NCI-H774 (cell line): ENCODE measurements around the gene RASSF1.

Source experiments
- DNase-seq: peaks from one replicate; lab custom pipeline; 2025; lab: John Stamatoyannopoulos, UW

Gene RASSF1, protein sequence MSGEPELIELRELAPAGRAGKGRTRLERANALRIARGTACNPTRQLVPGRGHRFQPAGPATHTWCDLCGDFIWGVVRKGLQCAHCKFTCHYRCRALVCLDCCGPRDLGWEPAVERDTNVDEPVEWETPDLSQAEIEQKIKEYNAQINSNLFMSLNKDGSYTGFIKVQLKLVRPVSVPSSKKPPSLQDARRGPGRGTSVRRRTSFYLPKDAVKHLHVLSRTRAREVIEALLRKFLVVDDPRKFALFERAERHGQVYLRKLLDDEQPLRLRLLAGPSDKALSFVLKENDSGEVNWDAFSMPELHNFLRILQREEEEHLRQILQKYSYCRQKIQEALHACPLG

GRCh38 chr3:50340448-50341329 lies at the start of gene RASSF1:
TSS of gene RASSF1 (minus strand) at chr3:50340836. CDS start at chr3:50340805, 31 bp downstream.
- no peak for DNase-seq

DNA sequence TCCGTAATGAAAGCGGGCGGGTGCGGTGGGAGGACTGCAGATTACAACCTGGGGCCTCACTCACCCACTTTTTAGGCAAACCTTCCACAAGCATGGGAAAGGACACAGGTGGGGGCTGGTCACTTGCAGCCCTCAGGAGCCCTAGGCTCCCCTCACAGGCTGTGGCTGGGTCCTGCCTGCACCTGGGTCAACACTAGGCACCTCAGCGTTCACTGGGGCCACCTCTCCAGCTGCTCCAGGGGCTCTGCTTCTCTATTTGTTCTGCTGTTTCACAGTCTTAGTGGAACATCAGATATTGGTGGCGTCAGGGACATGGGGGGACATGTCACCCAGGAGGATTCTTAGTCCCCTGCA lies 48.8 kb upstream of the RASSF1 start:
- DNase-seq = no peak

- DNase-seq = no peak
These were observed 48.2 kb upstream of the RASSF1 start for GRCh38 chr3:50388720-50389413.

GRCh38 chr3:50388016-50388719 lies 47.5 kb upstream of the RASSF1 start:
- no peak for DNase-seq

DNA sequence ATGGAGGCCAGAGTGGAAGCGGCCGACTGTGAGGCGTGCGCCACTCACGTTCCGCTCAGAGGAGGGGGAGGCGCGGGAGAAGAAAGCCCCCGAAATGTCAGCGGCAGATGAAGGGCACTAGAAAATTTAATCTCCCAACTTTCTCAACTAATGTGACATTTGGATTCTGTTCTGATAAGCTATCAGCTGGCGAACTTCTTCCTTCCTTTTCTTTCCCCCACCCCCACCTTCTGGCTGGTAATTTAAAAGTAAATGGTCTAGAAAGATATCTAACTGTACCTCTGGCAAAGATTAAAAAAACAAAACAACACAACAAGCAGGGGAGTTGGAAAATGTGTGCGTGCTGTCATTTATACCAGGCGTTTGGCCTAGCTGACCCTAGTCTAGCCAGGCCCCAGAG lies 45.1 kb upstream of the RASSF1 start:
- no peak for DNase-seq

GRCh38 chr3:50383750-50384149 lies 43.1 kb upstream of the RASSF1 start:
- no peak for DNase-seq

DNA sequence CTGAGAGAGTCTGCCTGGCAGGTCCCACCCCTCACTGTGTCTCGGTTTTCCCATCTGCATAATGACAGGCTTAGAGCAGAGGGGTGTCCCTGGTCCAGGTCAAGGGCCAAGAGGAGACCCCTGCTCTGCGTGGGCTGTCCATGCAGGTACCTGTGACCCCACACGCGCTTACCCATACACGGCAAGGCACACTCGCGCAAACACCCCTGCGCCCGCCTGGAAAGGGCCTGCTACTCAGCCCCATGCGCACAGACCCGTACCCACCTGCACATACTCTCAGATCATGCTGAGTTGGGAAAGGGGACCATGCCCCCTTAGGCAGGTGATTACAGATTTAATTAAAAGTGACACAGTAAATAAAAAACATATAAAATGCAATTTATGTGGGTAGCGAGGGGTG lies 42.1 kb upstream of the RASSF1 start:
- no peak for DNase-seq

GRCh38 chr3:50381383-50381782 lies 40.7 kb upstream of the RASSF1 start:
- DNase-seq = no peak

DNA sequence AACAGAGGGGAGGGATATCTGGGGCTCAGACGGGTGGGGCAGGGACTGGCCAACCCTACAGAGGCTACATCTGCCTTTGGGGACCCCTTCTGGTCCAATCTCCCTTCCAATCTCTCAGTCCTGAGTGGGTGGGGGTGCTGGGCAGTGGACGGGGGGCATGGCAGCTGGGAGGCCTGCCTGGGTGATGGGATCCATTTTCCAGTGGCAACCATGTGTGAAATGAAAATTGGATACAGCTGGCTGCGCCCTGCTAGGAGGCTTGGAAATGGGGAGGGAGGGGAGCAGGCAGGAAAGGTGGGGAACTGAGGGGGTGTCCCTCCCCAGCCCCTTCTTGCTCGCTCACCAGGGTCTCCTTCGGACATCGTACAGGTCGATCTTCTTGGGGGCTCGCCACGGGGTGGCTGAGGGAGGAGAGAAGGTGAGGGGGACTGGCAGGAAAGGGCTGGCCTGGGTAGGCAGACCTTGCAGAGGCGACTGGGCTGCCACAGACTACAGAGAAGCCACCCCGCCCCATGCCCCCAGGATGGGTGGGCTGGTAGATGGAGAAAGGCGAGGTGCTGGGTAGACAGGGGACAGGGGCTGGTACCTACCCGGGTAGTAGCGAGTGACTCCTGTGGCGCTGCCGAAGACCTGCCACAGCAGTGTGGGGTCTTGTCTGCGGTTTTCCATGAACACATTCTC lies 39.9 kb upstream of the RASSF1 start:
- no peak for DNase-seq

- no peak for DNase-seq
These were observed 38.1 kb upstream of the RASSF1 start for GRCh38 chr3:50378757-50379156.

GRCh38 chr3:50378024-50378423 lies 37.4 kb upstream of the RASSF1 start:
- DNase-seq = no peak

- no peak for DNase-seq
These were observed 34.8 kb upstream of the RASSF1 start for GRCh38 chr3:50375258-50375931.

DNA sequence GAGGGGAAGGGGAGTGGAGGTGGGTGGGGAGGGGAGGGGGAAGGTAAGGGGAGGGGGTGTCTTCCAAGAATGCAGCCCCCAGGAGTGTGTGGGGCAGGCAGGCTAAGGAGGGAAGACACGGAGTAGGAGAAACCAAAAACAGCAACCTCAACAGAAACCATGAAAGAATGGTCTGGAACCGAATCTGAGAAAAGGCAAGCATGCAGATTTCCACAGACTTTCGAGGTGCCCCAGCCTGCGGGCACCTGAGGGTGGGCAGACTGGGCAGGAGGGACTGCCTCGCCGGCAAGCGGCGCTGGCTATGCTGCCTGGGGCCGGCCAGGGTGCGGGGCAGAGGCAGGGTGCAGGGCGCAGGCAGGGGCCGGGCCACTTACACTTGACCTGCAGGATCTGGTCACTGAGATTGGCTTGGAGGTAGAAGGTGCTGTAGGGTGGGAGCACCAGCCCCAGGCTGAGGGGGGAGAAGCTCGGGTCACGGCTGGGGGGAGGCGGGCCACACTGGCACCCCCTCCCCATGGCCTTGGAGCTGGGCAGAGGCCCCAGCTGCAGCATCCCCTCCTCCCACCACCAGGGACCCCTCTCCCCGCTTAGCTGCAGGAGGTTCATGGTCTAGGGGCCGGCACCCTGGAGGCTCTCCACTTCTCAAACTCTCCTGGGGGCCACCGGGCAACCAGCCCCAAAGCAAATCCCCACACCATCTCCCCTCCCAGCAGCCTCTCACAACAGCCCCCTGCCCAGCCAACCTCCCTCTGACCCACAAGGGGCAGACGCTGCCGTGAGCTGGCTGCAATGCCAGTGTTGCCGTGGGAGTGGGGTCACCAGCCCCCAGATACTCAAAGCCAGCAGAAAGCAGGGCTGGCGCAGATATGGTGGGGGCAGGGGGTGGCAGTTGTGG lies 34.0 kb upstream of the RASSF1 start:
- DNase-seq = no peak

DNA sequence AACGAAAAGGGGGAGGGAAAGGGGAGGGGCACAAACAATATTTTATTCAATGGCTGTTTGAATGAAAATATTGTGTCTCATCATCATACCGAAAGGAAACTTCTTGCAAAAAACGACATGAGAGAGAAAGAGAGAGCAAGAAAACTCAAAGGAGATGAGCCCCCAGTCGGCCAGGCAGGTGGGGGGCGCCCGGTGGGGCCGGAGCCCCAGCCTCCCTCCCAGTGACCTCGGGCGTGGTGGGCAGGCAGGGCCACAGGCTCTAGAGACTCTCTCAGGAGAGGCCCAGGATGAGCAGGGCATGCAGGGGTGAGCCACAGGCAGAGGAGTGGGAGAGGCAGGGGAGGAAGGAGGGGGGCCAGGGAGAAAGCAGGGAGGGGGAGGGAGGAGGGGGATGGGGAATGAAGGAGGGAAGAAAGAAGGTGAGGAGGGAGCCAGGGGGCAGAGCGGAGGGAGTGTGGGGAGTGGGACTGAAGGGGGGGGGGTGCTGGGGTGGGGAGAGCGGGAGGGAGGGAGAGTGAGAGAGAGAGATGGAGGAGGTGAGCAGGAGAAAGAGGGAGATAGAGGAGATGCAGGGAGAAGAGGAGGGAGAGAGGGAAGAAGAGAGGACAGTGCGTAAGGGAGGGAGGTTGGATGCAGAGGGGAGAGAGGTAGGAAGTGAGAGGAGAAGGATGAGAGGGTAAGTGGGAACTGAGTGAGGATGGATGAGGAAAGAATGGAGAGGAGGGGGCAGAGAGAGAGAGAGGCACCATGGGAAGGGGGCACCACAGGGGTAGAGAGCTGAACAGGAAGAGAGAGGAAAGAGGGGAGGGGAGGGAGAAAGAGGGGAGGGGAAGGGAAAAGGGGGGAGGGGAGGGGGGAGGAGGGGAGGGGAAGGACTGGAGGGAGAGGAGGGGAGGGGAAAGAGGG lies 32.8 kb upstream of the RASSF1 start:
- DNase-seq = no peak

- DNase-seq = no peak
These were observed 31.7 kb upstream of the RASSF1 start for GRCh38 chr3:50372349-50372748.

- no peak for DNase-seq
These were observed 30.6 kb upstream of the RASSF1 start for GRCh38 chr3:50371133-50371685.

DNA sequence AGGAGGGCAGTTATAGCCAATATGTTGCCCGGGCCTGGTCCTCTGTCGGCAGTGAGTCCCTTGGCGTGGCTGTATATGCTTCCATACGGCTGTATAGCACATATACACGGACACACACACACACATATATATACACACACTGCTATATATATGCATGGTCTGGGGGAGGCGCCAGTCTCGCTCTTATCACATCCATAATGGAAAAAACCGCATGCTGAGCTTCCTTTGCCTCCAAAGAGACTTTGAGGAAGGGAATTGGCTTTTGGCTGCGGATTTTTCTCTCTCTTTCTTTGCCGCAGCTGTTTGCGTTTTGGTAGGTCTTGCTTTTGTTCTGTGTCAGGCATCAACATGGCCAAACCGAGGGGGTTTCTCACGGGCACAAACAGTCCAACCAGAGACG lies 30.0 kb upstream of the RASSF1 start:
- DNase-seq = no peak

- DNase-seq = no peak
These were observed 28.5 kb upstream of the RASSF1 start for GRCh38 chr3:50369012-50369670.
